ENCODE data around the gene ASH1L. TPM values are rescaled to one million over a fixed set of nuclear protein-coding genes. Genes with fewer than 3 reads are reported as not detected.

Gene ASH1L
- polyA plus RNA-seq, 6 donors from 2014 or later: 6.4 to 51.8 (median 23.4) TPM

DNA sequence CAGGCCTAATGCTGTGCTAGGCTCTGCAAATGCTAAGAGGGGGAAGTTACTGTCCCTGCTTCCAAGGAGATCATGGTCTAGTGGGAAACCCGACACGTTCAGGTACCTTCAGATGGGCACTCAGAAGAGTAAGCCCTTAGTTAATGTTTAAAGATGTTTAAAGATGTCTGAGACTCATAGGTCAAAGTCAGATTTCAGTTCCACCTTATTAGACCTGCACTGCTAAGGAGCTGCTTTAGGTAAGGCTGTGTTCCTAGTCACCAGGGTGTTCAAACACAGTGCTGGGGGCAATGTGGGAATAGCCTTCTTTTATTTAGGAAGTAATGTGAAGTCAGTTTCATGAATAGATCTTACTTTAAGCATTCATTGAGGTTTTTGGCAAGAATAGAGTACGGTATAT lies 245.7 kb downstream of the ASH1L start:
- Mint-ChIP-seq H3K27me3 (no peaks in the 10 kb centered on the region), H3K9me3 (no peaks in the 10 kb centered on the region), H3K4me3 (no peak overlapping the region), H3K36me3 (peaks cover 0 to 16% of the 10 kb centered on the region in 2 donors), H3K27ac (no peak overlapping the region), H3K4me1 (peaks cover 20 to 35% (median 27%) of the 10 kb centered on the region in 3 donors)
- ATAC-seq (ENCODE audit: low read depth in 2 of 2) (no peak), DNase-seq (no peak)

DNA sequence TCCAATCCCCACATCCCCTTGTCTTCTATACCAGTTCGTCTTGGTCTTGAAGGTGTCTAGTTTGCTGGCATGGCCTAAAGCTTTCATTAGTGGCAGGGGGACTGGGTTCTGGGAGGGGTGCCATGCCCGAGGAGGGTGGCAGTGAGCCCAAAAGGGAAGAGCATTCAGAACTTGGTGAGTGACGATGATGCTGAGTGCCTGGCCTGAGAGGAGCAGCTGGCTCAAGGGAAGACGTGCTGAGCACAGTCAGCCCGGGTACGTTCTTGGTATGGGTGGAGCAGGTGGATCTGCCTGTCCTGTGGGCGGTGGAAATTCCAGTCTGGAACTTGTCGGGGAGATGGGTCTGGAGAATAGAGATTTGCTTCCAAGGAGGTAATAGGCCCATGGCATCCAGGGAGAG lies 249.3 kb downstream of the ASH1L start:
- Mint-ChIP-seq H3K4me1 (peaks cover 21 to 28% (median 25%) of the 10 kb centered on the region in 3 donors), H3K27ac (peak overlapping the region in 3 of 6 donors; percentile 2 to 53 (median 41)), H3K4me3 (peak overlapping the region in 1 of 8 donors; percentile 67), H3K36me3 (peaks cover 0 to 8% of the 10 kb centered on the region in 2 donors), H3K27me3 (no peaks in the 10 kb centered on the region), H3K9me3 (no peaks in the 10 kb centered on the region)
- DNase-seq (no peak), ATAC-seq (ENCODE audit: low read depth in 2 of 2) (no peak)

DNA sequence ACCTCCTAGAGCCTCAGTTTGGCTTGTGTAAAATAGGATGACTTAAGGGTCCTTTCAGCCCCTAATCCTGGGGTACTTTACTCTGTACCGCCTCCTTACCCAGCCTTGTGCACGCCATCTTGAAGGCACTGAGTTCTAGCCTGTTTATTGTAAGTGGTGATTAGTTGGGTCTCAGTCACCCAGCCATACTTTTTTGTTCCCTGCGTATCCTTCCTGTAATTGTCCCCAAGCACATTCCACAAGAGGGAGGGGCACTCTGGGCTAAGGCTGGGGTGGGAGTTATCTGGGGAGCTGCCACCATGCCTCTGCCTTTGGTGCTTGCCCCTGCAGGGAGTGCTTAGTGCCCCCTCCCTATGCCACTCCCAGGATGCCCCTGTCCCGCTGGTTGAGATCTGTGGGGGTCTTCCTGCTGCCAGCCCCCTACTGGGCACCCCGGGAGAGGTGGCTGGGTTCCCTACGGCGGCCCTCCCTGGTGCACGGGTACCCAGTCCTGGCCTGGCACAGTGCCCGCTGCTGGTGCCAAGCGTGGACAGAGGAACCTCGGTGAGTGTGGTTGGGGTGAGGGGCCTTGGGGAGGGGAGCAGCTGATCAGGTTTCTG lies 253.1 kb downstream of the ASH1L start:
- peak overlapping the region; percentile 90 to 99 (median 97) for H3K4me3 Mint-ChIP-seq
- H3K9me3 Mint-ChIP-seq: no peaks in the 10 kb centered on the region
- H3K27me3 Mint-ChIP-seq: no peaks in the 10 kb centered on the region
- H3K27ac Mint-ChIP-seq: peak overlapping the region; percentile 90 to 98 (median 98)
- H3K4me1 Mint-ChIP-seq: peaks cover 21 to 37% (median 28%) of the 10 kb centered on the region in 3 donors
- DNase-seq: no peak
- ATAC-seq (ENCODE audit: low read depth in 2 of 2): no peak
- peaks cover 0 to 8% of the 10 kb centered on the region in 2 donors for H3K36me3 Mint-ChIP-seq

DNA sequence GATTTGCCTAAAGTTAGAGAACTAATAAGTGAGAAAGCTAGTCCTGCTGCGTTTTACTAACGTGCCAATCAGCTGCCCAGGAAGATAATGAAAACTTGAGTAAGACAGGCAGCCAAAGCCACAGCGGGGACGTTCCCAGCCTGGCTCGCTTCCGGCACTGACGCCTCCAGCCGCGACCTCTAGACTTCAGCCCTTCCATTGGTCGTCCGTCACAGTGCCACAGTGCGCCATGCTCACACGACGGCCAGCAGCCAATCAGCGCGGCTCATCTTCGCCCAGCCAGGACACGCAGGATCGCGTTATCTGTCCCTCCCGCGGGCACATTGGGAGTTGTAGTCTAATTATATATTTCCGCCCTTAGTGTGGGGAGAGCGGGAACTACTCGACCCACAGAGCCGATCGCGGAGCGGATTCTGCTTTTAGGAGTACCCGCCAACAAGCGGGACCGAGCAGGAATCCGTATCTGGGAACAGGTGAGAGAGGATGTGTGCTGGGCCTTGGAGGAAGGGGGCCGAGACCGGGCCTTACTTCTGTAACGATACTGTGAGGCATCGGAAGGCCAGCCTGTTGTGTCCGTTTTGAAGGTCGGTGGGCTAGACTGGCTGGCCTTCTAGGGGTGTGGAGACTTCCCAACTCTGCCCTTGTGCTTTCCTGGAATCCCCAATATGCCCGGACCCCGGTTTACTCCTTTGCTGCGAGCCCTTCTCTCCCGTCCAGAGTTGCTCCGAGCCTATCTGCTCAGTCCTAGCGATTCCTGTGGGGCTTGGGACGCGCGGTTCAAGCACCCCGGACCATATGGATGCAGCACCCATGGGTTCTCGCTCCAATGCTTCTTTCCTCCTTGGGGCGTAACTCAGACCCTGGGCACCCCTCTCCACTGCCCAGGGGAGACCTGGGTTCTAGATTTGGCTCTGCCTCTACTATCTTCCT lies 253.8 kb downstream of the ASH1L start, which contains the start of gene FDPS:
Gene FDPS, plus strand, starts transcription at position 374 of the 930 bp plus-strand sequence. CDS start 924 bp downstream, outside the sequence.
- H3K27me3 Mint-ChIP-seq: no peaks in the 10 kb centered on the region
- H3K4me3 Mint-ChIP-seq: peak within 1 kb of the TSS; percentile 90 to 99 (median 97)
- DNase-seq (peak; percentile 96), ATAC-seq (ENCODE audit: low read depth in 2 of 2) (peak; percentile 96 to 97)
- peaks cover 0 to 8% of the 10 kb centered on the region in 2 donors for H3K36me3 Mint-ChIP-seq
- no peaks in the 10 kb centered on the region for H3K9me3 Mint-ChIP-seq
- H3K27ac Mint-ChIP-seq: peak within 1 kb of the TSS; percentile 90 to 98 (median 98)
- H3K4me1 Mint-ChIP-seq: peaks cover 21 to 37% (median 28%) of the 10 kb centered on the region in 3 donors

DNA sequence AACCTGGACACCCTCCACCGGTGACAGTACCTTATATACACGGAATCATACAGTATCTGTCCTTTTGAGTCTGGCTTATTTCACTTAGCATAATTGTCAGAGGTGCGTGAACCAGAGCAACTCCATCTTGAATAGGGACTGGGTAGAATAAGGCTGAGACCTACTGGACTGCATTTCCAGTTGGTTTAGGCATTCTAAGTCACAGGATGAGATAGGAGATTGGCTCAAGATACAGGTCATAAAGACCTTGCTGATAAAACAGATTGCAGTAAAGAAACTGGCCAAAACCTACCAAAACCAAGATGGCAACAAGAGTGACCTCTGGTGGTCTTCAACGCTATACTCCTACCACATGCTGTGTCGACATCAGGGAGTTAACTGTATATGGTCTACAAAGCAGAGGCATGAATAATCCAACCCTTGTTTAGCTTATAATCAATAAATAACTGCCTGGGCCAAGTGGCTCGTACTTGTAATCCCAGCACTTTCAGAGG lies 255.3 kb downstream of the ASH1L start:
- Mint-ChIP-seq H3K9me3 (no peaks in the 10 kb centered on the region), H3K27ac (peak overlapping the region in 5 of 6 donors; percentile 88 to 98 (median 95)), H3K4me1 (peaks cover 22 to 37% (median 22%) of the 10 kb centered on the region in 3 donors), H3K36me3 (no peaks in the 10 kb centered on the region), H3K4me3 (peak overlapping the region in 4 of 8 donors; percentile 30 to 99 (median 68)), H3K27me3 (peaks cover 0 to 7% (median 0%) of the 10 kb centered on the region in 3 donors)
- DNase-seq (no peak), ATAC-seq (ENCODE audit: low read depth in 2 of 2) (no peak)

DNA sequence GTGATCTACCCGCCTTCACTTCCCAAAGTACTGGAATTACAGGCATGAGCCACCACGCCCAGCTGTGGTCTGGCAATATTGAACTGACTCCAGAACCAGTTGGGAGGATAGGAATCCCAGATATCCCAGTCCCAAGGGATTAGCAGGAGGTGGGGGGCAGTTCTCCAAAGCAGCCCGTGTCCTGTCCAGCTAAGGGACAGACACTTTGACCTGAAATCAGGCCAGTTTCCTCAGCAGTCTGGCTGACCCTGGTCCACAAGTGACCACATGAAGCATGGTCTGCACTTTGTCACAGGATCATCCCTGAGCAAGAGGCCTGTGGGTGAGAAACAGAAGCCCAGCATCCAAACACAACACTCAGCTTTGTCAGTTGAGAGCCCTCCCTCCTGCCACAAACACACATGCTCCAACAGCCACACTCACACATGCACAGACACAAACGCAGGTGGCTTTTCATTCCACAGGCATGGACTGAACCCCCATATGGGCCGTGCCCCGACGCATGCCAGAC lies 256.7 kb downstream of the ASH1L start:
- no peak for DNase-seq
- Mint-ChIP-seq H3K4me3 (peak overlapping the region in 2 of 8 donors; percentile 9 to 61), H3K27me3 (peaks cover 0 to 7% (median 0%) of the 10 kb centered on the region in 3 donors), H3K27ac (peak overlapping the region in 1 of 6 donors; percentile 50), H3K9me3 (no peaks in the 10 kb centered on the region), H3K36me3 (no peaks in the 10 kb centered on the region), H3K4me1 (peaks cover 14 to 31% (median 16%) of the 10 kb centered on the region in 3 donors)
- ATAC-seq (ENCODE audit: low read depth in 2 of 2): no peak

DNA sequence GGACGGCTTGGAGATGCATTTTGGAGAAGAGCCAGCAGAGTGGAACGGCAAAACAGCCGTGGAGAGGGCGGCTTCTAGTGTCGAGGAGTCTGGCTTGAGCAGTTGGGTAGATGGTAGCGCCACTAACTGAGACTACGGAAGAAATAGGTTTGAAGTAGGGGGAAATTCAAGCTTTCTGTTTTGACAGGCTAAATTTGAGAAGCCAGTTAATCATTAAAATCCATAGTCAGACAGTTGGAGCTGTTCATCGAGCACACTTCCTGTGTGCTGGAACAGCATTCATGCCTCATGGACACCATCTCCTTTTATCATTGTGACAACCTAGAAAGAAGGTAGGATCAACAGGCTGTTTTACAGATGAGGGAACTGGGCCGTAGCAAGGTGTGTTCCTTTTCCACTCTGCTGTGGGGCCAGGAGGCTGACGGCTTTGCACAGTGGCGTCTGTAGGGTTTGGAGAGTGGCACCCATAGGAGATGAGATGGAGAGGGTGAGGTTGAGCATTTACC lies 258.0 kb downstream of the ASH1L start:
- H3K4me3 Mint-ChIP-seq: peak overlapping the region in 1 of 8 donors; percentile 22
- no peaks in the 10 kb centered on the region for H3K9me3 Mint-ChIP-seq
- H3K27ac Mint-ChIP-seq: peak overlapping the region in 1 of 6 donors; percentile 66
- no peak for DNase-seq
- H3K36me3 Mint-ChIP-seq: no peaks in the 10 kb centered on the region
- ATAC-seq (ENCODE audit: low read depth in 2 of 2): no peak
- H3K27me3 Mint-ChIP-seq: peaks cover 0 to 7% (median 0%) of the 10 kb centered on the region in 3 donors
- peaks cover 6 to 20% (median 9%) of the 10 kb centered on the region in 3 donors for H3K4me1 Mint-ChIP-seq

DNA sequence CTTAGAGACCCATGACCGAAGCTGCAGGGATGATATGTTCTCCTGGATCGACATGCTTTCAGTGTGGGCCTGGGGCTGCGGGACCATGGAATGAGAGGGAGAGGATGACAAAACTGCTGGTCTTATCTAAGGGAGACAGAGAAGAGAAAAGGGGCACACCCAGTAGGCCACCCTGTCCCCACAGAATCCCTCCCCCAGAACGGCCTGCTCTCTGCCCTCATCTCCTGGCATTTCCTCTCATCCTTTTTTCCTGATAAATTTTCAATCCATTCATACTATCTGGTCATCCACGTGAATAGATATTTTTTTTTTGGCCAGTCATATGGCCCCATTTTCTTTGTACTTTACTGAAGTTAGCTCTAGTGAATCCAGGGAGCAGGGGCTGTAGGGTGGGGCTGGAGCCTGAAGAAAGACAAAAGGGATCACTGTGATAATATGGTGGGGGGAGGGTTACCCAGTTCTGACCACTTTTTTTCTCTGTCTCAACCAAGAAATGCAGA lies 261.2 kb downstream of the ASH1L start, which contains the start of gene PKLR:
Gene PKLR, minus strand, starts transcription at position 97 of the 500 bp plus-strand sequence. Its CDS starts 43 bp downstream, at position 54.
- peaks cover 0 to 3% (median 0%) of the 10 kb centered on the region in 7 donors for H3K9me3 Mint-ChIP-seq
- peak within 1 kb of the TSS in 1 of 6 donors; percentile 58 for H3K27ac Mint-ChIP-seq
- peaks cover 15 to 29% (median 18%) of the 10 kb centered on the region in 3 donors for H3K27me3 Mint-ChIP-seq
- ATAC-seq (ENCODE audit: low read depth in 2 of 2) (no peak), DNase-seq (no peak)
- H3K4me3 Mint-ChIP-seq: no peak within 1 kb of the TSS
- peaks cover 0 to 10% (median 6%) of the 10 kb centered on the region in 3 donors for H3K4me1 Mint-ChIP-seq
- H3K36me3 Mint-ChIP-seq: no peaks in the 10 kb centered on the region

DNA sequence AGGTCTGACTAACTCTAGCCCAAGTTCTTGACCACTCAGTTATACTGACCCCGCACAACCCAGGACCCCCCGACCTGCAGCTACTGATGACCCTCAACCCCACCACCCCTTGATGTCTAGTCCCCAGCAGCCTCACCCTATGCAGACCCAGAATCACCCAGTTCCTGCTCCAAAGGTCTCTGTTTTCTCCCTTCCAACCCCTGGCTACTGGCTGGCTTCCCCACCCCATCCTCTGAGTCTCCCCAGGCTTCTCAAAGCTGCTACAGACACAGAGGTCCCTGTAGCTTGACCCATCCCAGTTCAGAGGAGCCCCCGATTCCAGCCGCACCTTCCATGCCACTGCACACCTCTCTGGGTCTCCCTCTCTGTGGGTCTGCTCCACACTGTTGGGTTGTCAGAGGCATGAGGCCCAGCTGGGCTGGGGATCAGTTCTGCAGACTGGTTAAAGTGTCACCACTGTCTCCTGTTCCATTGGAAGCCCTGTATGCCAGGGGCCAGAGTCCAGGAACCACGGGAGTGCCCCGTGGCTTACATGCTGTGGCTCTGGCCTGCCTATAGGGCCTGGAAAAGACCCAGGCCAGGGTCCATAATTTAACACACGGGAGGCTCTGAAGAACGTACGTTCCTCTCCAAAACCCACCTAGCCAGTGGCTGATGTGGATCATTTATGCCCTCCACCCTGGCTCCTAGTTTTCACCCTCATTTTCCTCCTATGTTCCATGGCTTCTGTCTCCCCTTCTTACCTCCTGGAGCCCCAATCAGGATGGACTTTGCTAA lies 261.9 kb downstream of the ASH1L start:
- Mint-ChIP-seq H3K4me3 (no peak overlapping the region), H3K4me1 (peaks cover 0 to 8% (median 6%) of the 10 kb centered on the region in 3 donors), H3K36me3 (no peaks in the 10 kb centered on the region), H3K27me3 (peaks cover 21 to 36% (median 24%) of the 10 kb centered on the region in 3 donors), H3K9me3 (peaks cover 0 to 3% (median 0%) of the 10 kb centered on the region in 7 donors), H3K27ac (peak overlapping the region in 1 of 6 donors; percentile 58)
- ATAC-seq (ENCODE audit: low read depth in 2 of 2): no peak
- no peak for DNase-seq

DNA sequence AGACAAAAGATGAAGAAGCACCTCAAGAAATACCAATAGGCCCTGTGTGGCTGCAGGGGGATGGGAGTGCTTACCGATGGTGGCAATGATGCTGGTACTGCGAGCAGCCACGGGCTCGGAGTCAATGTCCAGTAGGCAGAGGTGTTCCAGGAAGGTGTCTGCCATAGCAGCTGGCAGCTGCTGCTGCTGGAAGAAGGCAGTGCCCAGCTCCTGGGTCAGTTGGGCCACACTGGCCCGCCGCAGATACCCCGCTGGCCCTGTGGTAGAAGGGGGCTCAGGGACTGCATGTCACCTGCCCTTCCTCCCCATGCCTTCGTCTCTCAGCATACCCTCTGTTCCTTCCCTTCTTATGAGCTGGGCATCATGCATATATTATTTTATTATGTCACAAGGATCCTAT lies 262.6 kb downstream of the ASH1L start:
- ATAC-seq (ENCODE audit: low read depth in 2 of 2) (no peak), DNase-seq (no peak)
- Mint-ChIP-seq H3K4me1 (peaks cover 0 to 10% (median 8%) of the 10 kb centered on the region in 3 donors), H3K27me3 (peaks cover 25 to 40% (median 30%) of the 10 kb centered on the region in 3 donors), H3K36me3 (no peaks in the 10 kb centered on the region), H3K27ac (no peak overlapping the region), H3K4me3 (no peak overlapping the region), H3K9me3 (peaks cover 0 to 3% (median 0%) of the 10 kb centered on the region in 7 donors)

DNA sequence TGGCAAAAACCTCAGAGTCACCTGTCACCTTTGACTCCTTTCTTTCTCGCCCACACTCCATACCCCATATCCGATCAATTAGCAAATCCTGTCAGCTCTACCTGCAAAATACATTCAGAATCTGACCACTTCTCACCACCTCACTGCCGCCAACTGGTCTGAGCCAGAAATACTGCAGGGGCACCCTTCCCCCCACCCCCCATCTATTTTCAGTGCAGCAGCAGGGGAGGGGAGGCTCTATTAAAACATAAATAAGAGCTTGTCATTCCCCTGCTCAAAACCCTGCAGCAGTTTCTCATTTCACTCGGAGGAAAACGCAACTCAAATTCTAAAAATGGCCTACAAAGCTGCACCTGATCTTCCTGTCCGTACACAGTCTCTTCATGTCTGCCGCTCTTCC lies 265.2 kb downstream of the ASH1L start:
- H3K4me1 Mint-ChIP-seq: peaks cover 0 to 12% (median 12%) of the 10 kb centered on the region in 3 donors
- H3K27me3 Mint-ChIP-seq: peaks cover 35 to 48% (median 41%) of the 10 kb centered on the region in 3 donors
- ATAC-seq (ENCODE audit: low read depth in 2 of 2): no peak
- H3K27ac Mint-ChIP-seq: no peak overlapping the region
- peaks cover 0 to 3% (median 0%) of the 10 kb centered on the region in 7 donors for H3K9me3 Mint-ChIP-seq
- no peaks in the 10 kb centered on the region for H3K36me3 Mint-ChIP-seq
- no peak for DNase-seq
- no peak overlapping the region for H3K4me3 Mint-ChIP-seq

DNA sequence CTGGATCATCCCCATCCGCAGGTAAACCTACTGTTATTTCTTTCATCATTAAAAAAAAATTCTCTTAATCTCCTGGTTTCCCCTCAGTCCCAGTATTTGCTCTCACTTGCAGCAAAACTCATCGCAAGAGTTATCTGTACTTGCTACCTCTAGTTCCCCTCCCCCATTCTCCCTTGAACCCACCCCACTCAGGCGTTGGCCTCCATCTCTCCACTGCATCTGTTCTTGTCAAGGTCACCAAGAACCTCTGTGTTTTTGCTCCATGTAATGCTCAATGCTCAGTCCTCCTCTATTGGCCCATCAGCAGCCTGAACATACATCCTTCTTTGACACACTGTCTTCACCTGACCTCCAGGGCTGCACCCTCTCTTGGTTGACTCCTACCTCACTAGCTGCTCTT lies 265.9 kb downstream of the ASH1L start:
- Mint-ChIP-seq H3K27ac (no peak overlapping the region), H3K9me3 (peaks cover 0 to 3% (median 0%) of the 10 kb centered on the region in 7 donors), H3K36me3 (no peaks in the 10 kb centered on the region), H3K27me3 (peaks cover 35 to 51% (median 44%) of the 10 kb centered on the region in 3 donors), H3K4me1 (peaks cover 0 to 12% (median 12%) of the 10 kb centered on the region in 3 donors), H3K4me3 (peak overlapping the region in 1 of 8 donors; percentile 48)
- no peak for DNase-seq
- no peak for ATAC-seq (ENCODE audit: low read depth in 2 of 2)
